T-helper 2 cell (primary cell): ENCODE data around the gene SIRT7.

Source experiments
- DNase-seq, 5 experiments: peaks; one replicate each; pipeline versions ENCODE4 v3.0.0 to v3.0.0-alpha.2; 2012 to 2022
- total RNA-seq, 2 donors: gene quantifications; one replicate each; lab custom pipeline; 2026; lab: John Stamatoyannopoulos, UW

The SIRT7 gene
- 50.2 to 72.6 reads per million in 2 donors for total RNA-seq

DNA sequence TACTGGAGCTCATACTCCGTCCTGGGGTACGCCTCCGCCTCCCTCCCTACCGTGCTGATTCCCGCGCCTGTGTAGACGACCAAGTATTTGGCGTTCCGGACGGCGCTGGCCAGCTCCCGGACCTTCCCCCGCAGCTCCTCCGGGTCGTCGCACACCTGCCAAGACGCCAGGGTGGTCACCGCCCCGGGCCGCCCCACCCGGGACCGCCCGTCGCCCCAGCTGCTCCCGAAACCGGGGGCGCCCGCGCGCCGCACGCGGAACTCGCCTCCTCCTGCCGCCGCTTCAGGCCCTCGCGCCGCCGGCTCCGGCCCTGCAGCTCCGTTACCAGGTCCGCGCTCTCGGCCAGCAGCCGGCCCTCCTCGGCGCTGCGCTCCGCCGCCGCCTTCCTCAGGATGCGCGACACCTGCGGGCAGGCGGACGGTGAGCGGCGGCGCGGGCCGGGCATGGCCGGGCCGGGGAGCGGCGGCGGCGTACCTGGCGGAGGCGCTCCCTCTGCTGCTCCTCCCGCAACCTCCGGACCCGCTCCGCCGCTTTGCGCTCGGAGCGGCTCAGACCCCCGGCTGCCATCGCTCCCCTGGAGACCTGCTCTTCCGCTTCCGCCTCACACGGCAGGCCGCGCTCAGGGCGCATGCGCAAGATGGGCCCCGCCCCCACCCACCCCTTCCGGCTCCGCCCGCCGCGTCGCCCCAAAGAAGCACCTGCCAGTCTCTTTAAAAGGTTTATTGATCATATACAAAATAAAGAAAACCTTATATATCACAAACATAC, at the start of gene SIRT7:
Gene SIRT7, minus strand, starts transcription at position 612 of the 768 bp plus-strand sequence. Its CDS starts 45 bp downstream, at position 567.
- DNase-seq, result peak; percentile 67 to 86 (median 78)

- no peak for DNase-seq
Measured at GRCh38 chr17:81967244-81967532, 49.2 kb upstream of the SIRT7 start.

DNA sequence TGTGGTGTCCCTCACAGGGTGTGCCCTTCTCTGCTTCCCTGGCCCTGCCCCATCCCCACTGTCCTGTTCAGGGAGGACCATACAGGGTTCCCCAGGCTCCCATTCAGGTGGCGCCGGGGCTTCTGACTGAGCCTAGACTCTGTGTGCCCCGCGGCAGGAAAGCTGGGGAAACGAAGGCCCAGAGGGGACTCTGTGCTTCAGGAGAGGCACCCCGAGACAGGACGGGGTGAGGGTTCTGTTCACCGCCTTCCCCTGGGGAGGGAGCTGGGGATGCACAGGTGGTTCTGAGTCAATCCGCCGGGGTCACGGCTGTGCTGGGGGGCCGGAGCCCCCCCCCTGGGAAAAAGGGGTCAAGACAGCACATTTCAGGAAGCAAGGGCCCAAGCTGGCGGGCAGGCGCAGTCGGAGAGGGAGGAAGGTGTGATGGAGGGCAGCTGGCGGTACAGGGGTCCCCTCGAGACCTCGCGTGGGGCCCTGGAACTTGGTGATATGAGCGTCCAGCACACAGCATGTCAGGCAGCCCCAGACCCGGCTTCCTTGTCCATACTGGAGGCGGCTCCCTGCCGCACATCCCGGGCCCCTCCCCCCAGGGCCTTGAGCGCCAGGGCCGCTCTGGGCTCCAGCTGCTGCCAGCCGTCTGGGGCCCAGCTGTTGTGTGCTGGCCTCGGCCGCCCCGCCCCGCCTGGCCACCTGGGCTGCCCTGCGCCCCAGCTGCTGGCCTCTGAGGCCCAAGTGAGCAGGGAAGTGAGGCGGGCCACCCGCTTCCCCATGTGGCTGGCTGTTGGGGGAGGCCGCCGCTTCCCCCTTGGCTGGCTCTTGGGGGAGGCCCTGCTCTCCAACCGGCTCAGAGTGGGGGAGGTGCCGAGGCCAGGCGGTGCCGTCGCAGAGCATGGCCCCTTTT, 48.6 kb upstream of the SIRT7 start:
- no peak for DNase-seq

- no peak for DNase-seq
Measured at GRCh38 chr17:81964081-81964849, 46.3 kb upstream of the SIRT7 start.

- no peak for DNase-seq
Measured at GRCh38 chr17:81962499-81963441, 44.8 kb upstream of the SIRT7 start.

DNA sequence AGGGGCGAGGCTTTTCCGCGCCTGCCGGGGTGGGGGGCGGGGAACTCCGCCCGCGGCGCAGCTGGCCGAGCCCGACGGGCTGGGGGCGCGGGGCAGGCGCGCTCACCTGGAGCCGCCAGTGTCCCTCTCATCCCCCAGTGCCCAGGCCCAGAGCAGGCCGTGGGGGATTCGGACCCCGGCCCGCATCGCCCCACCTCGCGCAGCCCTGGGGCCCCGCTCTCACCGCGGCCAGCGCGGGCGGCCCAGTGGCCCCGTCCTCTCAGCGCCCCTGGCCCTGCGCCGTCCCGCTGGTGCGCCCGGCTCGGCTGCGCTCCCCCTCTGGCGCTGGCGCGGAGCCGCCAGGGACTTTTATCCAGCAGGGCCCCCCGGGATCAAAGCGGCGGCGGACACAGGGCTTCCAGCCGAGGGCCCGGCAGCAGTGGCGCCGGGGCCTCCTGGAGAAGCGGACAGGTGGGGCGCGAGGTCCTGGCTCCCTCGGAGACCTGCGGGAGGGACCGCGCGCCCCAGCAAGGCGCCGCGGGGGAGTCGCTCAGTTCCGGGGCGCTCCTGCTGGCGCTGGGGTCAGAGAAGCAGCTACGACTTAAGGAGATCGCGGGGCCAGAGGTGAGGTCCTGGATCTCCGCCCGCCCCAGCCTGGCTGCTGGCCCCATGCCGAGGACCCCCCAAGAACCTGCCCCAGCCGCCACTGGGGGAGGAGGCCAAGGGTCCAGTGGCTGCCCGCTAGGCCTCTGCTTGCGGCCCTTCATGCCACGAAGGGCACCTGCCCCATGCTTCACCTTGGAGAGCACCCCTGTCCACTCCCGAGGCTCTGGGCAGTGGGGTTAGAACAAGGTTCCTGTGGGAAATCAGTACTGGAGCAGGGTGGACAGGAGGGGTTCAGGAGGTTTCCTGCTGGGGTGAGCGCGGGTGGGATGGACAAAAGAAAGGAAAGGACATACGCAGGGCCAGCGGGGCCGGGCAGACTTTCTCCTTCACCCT, 43.8 kb upstream of the SIRT7 start:
- no peak for DNase-seq

GRCh38 chr17:81961087-81961511, 43.1 kb upstream of the SIRT7 start, which contains the start of gene NOTUM:
Gene NOTUM (minus strand): TSS chr17:81961187. CDS start chr17:81960909, 278 bp downstream.
- DNase-seq, result no peak

DNA sequence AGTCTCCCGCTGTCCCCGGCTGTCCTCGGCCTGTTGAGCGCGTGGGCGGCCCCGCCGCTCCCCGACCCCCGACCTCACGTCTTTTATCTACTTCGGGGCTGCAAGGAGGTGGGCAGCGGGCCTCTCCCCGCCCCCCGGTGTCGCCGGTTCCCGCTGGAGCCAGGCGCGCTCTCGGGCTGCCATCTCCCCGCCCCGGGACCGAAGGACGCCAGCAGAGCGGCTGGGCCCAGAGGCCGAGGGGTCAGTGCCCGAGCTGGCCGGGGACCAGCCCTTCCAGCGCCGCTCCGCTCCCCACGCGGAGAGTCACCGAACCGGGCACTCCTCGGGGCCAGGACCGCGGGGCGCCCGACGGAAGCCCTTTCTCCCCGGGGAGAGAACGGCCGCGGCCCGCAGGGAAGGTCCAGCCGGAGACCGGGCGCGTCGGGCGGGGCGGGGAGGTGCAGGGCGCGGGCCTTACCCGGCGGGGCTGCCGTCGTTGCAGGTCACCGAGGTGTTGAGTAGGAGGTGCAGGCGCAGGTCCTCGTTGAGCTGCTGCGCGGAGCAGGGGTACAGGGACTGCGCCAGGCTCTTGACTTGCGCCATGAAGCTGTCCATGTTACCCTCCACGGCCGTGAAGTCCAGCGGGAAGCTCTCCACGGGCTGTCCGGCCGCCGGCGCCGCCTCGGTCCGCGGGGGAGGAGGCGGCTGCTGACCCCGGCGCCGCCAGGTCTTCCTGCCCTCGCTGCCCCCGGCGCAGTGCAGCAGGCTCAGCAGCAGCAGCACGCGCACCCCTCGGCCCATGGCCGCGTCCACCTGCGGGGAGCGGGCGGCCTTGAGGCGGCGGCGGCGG, 42.4 kb upstream of the SIRT7 start:
- DNase-seq, result no peak

- peak; percentile 66 to 82 (median 75) for DNase-seq
Measured at GRCh38 chr17:81959362-81960129, 41.6 kb upstream of the SIRT7 start.

- no peak for DNase-seq
Measured at GRCh38 chr17:81958633-81959342, 40.8 kb upstream of the SIRT7 start.

DNA sequence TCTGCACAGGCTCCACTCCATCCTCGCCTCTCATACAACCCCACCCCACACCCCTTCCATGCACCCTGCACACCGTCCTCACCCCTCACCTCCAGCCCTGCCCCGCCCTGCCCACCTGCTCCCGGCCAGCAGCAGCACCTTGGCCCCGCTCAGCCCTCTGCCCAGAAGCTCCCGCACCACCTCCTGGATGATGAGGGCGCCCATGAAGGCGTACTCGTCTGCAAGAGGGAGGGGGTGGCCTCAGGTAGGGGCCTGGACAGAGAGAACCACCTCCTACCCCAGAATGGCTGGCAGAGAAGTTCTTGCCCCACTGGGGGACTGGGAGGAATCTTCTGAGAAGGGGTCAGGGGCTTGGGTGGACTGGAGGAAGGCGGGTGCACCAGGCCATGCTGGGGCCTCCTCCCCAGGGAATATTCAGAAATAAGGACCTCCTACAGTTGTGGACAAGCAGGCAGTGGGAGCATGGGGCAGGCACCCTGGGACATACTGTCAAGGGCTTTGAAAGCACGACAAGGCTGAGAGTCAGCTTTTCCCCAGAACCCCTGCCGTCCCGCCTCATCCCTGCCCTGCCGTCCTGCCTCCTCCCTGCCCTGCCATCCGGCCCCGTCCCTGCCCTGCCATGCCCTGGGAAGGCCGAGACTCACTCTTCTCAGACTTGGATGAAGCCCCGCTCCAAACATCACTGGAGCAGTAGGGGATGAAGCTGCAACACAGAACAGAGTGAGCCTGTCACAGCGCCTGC, 39.9 kb upstream of the SIRT7 start:
- DNase-seq, result no peak

- no peak for DNase-seq
Measured at GRCh38 chr17:81956607-81957589, 38.9 kb upstream of the SIRT7 start.

- no peak for DNase-seq
Measured at GRCh38 chr17:81955756-81956544, 38.0 kb upstream of the SIRT7 start.

DNA sequence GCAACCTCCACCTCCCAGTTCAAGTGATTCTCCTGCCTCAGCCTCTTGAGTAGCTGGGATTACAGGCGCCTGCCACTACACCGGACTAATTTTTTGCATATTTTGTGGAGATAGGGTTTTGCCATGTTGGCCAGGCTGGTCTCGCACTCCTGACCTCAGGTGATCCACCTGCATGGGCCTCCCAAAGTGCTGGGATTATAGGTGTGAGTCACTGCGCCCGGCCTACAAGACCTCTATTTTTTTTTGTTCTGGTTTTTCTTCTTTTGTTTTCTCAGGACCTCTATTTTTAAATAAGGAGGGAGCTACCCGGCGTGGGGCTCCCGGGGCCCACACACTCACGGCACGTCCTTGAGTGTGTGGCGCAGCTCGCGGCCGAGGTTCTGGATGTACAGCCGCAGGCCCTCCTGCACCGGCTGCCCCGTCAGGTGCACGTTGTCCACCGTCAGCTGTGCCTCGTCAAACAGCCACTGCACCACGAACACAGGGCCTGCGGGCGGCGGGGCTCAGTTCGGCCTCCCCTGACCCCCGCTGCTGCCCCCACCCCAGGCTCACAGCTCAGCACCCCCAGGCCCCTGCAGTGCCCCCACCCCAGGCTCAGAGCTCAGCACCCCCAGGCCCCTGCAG, 37.2 kb upstream of the SIRT7 start:
- DNase-seq, result no peak
